DOHH2 (cell line): ENCODE data around the gene CTSF.

Experiments
- H3F3A ChIP-seq: fragments of 200-600 bp; sonication (generic), shearing (Covaris generic); 2 replicates; pipeline ENCODE4 v1.6.0; 2016; ENCODE audit warnings: antibody characterized with exemption, mild to moderate bottlenecking; ENCODE audit not compliant: control insufficient read depth, insufficient read depth
- H3K27ac ChIP-seq: fragments of 200-600 bp; sonication (generic); 2 replicates; pipeline ENCODE4 v1.5.1; 2014; ENCODE audit warnings: low read depth, mild to moderate bottlenecking, low read length, moderate library complexity
- H3K27me3 ChIP-seq: fragments of 200-600 bp; sonication (generic); 2 replicates; pipeline ENCODE4 v1.6.1; 2014; ENCODE audit warnings: mild to moderate bottlenecking, low read length, mixed read lengths; ENCODE audit not compliant: control insufficient read depth
- H3K36me3 ChIP-seq: fragments of 200-600 bp; sonication (generic); 2 replicates; pipeline ENCODE4 v1.6.1; 2014; ENCODE audit warnings: mild to moderate bottlenecking, low read length, moderate library complexity, mixed read lengths; ENCODE audit not compliant: control insufficient read depth
- H3K4me1 ChIP-seq: fragments of 200-600 bp; sonication (generic); 2 replicates; pipeline ENCODE4 v1.6.1; 2014; ENCODE audit warnings: mild to moderate bottlenecking, low read length, mixed read lengths; ENCODE audit not compliant: control insufficient read depth
- H3K4me2 ChIP-seq: fragments of 200-600 bp; sonication (generic); 2 replicates; pipeline ENCODE4 v1.6.0; 2014; ENCODE audit warnings: mild to moderate bottlenecking, low read length, moderate library complexity
- H3K4me3 ChIP-seq: fragments of 200-600 bp; sonication (generic); 2 replicates; pipeline ENCODE4 v1.5.1; 2014; ENCODE audit warnings: mild to moderate bottlenecking, low read length, mixed read lengths
- H3K79me2 ChIP-seq: fragments of 200-600 bp; sonication (generic); 2 replicates; pipeline ENCODE4 v1.6.1; 2014; ENCODE audit warnings: mild to moderate bottlenecking, low read length, mixed read lengths; ENCODE audit not compliant: control insufficient read depth
- H3K9me2 ChIP-seq: fragments of 200-600 bp; sonication (generic); replicated peaks from 2 replicates; pipeline ENCODE4 v1.6.1; 2014; ENCODE audit warnings: mild to moderate bottlenecking, low read length, mixed read lengths; ENCODE audit not compliant: control insufficient read depth
- H3K9me3 ChIP-seq: fragments of 200-600 bp; sonication (generic); 2 replicates; pipeline ENCODE4 v1.6.1; 2014; ENCODE audit warnings: antibody characterized with exemption, low read length, mixed read lengths; ENCODE audit not compliant: control insufficient read depth, insufficient read depth
- H4K20me1 ChIP-seq: fragments of 200-600 bp; sonication (generic); 2 replicates; pipeline ENCODE4 v1.6.0; 2014; ENCODE audit warnings: low read depth, mild to moderate bottlenecking, antibody characterized with exemption, low read length, moderate library complexity; ENCODE audit not compliant: control insufficient read depth, insufficient read depth
- EZH2phosphoT487 ChIP-seq: fragments of 200-600 bp; sonication (generic); IDR thresholded peaks from 2 replicates; pipeline ENCODE4 v1.6.1; 2017; ENCODE audit warnings: borderline replicate concordance, mild to moderate bottlenecking, antibody characterized with exemption, low read length, moderate library complexity, mixed read lengths
- TF ChIP-seq, protein P1 (sequence below): fragments of 200-600 bp; sonication (generic); IDR thresholded peaks from one replicate; pipeline ENCODE4 v1.5.1; 2014; ENCODE audit warnings: antibody characterized with exemption, mild to moderate bottlenecking, low read depth, low read length; ENCODE audit not compliant: poor library complexity, severe bottlenecking

CTSF gene

DNA sequence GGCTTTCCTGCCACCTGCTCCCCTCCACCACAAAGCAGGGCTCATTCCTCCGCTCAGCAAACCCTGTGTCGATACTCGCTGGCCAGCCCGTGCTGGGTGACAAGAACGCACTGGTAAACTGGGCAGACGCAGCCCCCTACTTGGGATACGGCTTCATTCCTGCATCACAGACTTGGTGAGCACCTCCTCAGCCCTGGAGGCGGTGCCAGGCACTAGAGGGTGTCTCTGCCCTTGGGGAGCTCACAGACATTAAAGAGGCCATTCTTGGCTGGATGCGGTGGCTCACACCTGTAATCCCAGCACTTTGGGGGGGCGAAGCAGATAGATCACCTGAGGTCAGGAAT is 28.6 kb downstream of the CTSF start:
- Histone ChIP-seq H3K79me2 (no peaks in the 10 kb centered on the region), H3K27ac (no peak overlapping the region), H3F3A (peaks cover 4% of the 10 kb centered on the region; the same call in 1 of the 2 replicates), H3K9me2 (no peaks in the 10 kb centered on the region), H3K4me2 (no peak overlapping the region), H3K4me1 (peaks cover 15% of the 10 kb centered on the region), H3K27me3 (no peaks in the 10 kb centered on the region), H3K4me3 (no peak overlapping the region), H3K9me3 (no peaks in the 10 kb centered on the region), H3K36me3 (no peaks in the 10 kb centered on the region; the same call in 1 of the 2 replicates), H4K20me1 (no peaks in the 10 kb centered on the region)
- TF ChIP-seq, protein P1, sequence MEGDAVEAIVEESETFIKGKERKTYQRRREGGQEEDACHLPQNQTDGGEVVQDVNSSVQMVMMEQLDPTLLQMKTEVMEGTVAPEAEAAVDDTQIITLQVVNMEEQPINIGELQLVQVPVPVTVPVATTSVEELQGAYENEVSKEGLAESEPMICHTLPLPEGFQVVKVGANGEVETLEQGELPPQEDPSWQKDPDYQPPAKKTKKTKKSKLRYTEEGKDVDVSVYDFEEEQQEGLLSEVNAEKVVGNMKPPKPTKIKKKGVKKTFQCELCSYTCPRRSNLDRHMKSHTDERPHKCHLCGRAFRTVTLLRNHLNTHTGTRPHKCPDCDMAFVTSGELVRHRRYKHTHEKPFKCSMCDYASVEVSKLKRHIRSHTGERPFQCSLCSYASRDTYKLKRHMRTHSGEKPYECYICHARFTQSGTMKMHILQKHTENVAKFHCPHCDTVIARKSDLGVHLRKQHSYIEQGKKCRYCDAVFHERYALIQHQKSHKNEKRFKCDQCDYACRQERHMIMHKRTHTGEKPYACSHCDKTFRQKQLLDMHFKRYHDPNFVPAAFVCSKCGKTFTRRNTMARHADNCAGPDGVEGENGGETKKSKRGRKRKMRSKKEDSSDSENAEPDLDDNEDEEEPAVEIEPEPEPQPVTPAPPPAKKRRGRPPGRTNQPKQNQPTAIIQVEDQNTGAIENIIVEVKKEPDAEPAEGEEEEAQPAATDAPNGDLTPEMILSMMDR, result no peak
- no peak for TF ChIP-seq EZH2phosphoT487

GRCh38 chr11:66539170-66539869 is 29.1 kb downstream of the CTSF start:
- no peaks in the 10 kb centered on the region for H3K9me2 ChIP-seq
- TF ChIP-seq EZH2phosphoT487, result no peak
- TF ChIP-seq, protein P1, result no peak
- no peaks in the 10 kb centered on the region for H3K9me3 ChIP-seq
- H3K4me2 ChIP-seq, result no peak overlapping the region
- H3F3A ChIP-seq, result peaks cover 1% of the 10 kb centered on the region; the same call in 1 of the 2 replicates
- H3K4me1 ChIP-seq, result peaks cover 10% of the 10 kb centered on the region
- H4K20me1 ChIP-seq, result no peaks in the 10 kb centered on the region
- no peaks in the 10 kb centered on the region; the same call in 1 of the 2 replicates for H3K36me3 ChIP-seq
- H3K4me3 ChIP-seq, result no peak overlapping the region
- no peak overlapping the region for H3K27ac ChIP-seq
- H3K27me3 ChIP-seq, result no peaks in the 10 kb centered on the region
- no peaks in the 10 kb centered on the region for H3K79me2 ChIP-seq

DNA sequence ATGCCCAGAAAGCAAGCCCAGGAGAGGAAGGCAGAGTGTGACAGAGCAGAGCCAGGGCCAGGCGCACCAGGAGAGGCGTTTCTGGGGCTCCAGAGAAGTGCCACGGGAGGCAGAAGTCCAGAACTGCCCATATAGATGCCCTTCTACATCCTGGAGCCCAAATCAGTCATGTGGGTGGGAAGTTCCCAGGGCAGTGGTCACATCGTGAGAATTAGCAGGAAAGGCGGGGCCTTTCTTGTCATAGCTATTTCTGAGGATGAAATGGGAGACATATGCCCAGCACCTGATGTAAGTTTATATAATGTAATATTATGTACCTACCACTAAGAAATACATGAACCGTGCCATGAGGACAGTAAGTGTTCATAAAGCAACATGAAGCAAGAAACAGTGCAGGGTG is 35.6 kb downstream of the CTSF start:
- no peaks in the 10 kb centered on the region for H3K36me3 ChIP-seq
- no peak overlapping the region for H3K4me3 ChIP-seq
- H3K4me2 ChIP-seq, result no peak overlapping the region
- no peak for TF ChIP-seq EZH2phosphoT487
- TF ChIP-seq, protein P1, result no peak
- H3K27me3 ChIP-seq, result no peaks in the 10 kb centered on the region
- H3K79me2 ChIP-seq, result no peaks in the 10 kb centered on the region
- H3K9me2 ChIP-seq, result no peaks in the 10 kb centered on the region
- no peaks in the 10 kb centered on the region for H3K9me3 ChIP-seq
- H4K20me1 ChIP-seq, result no peaks in the 10 kb centered on the region
- H3F3A ChIP-seq, result no peaks in the 10 kb centered on the region
- no peaks in the 10 kb centered on the region for H3K4me1 ChIP-seq
- H3K27ac ChIP-seq, result no peak overlapping the region
